Neural progenitor cell (in vitro differentiated cells): ENCODE data around the gene DIDO1.

ENCODE experiments used
- EZH2phosphoT487 ChIP-seq: fragments of 200-600 bp; sonication (generic); IDR thresholded peaks from 2 replicates; pipeline ENCODE4 v1.6.1; 2017; ENCODE audit warnings: antibody characterized with exemption
- TF ChIP-seq, protein P1 (sequence below): fragments of 200-600 bp; sonication (generic); IDR thresholded peaks from 2 replicates; pipeline ENCODE4 v1.5.1; 2017; ENCODE audit warnings: antibody characterized with exemption, mild to moderate bottlenecking

DNA sequence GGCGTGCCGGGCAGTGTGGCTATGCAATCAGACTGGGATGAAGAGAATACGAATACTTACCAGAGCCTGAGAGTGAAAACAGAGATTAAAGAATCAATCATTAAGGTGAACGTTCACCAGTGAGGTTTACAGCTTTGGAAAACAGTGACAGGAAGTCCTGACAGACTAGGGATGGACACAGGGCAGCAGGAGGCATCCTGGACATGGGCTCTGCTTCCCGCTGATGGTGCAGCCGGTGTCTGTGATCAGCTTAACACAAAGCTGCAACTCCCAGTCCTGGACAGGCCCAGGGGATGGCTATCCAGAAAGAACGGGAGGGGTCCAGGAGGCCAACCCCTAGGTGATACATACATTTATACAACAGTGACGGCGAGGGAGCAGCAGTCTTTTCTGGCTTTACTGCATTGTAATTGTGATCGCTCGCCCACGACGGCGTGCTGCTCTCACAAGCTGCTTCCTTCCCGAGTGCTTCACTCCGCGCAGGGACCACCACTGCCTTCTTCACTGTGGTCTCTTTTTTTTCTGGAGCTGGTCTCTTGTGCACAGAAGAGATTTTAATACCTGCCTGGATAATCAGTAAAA lies 20.7 kb downstream of the DIDO1 start:
- TF ChIP-seq, protein P1, sequence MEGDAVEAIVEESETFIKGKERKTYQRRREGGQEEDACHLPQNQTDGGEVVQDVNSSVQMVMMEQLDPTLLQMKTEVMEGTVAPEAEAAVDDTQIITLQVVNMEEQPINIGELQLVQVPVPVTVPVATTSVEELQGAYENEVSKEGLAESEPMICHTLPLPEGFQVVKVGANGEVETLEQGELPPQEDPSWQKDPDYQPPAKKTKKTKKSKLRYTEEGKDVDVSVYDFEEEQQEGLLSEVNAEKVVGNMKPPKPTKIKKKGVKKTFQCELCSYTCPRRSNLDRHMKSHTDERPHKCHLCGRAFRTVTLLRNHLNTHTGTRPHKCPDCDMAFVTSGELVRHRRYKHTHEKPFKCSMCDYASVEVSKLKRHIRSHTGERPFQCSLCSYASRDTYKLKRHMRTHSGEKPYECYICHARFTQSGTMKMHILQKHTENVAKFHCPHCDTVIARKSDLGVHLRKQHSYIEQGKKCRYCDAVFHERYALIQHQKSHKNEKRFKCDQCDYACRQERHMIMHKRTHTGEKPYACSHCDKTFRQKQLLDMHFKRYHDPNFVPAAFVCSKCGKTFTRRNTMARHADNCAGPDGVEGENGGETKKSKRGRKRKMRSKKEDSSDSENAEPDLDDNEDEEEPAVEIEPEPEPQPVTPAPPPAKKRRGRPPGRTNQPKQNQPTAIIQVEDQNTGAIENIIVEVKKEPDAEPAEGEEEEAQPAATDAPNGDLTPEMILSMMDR, result no peak
- TF ChIP-seq EZH2phosphoT487, result no peak
